WI38 (cell line): ENCODE data around the gene IFT81.
A peak's percentile ranks its signal among the peaks of the same experiment; 100 is the strongest.
"Not testable (repeated sequence)": the region's sequence is repeated elsewhere in the genome, so short reads cannot be mapped to it uniquely, and the experiment has no call there.

Experiments
- H3K4me3 ChIP-seq: 2 replicates; pipeline ENCODE4 v1.5.1; 2011; ENCODE audit warnings: low read depth, mild to moderate bottlenecking, control low read depth, low read length
- TF ChIP-seq, protein P1 (sequence below): IDR thresholded peaks from 2 replicates; pipeline ENCODE4 v1.5.1; 2012; ENCODE audit warnings: low read depth, mild to moderate bottlenecking, control low read depth, low read length

The IFT81 gene

DNA sequence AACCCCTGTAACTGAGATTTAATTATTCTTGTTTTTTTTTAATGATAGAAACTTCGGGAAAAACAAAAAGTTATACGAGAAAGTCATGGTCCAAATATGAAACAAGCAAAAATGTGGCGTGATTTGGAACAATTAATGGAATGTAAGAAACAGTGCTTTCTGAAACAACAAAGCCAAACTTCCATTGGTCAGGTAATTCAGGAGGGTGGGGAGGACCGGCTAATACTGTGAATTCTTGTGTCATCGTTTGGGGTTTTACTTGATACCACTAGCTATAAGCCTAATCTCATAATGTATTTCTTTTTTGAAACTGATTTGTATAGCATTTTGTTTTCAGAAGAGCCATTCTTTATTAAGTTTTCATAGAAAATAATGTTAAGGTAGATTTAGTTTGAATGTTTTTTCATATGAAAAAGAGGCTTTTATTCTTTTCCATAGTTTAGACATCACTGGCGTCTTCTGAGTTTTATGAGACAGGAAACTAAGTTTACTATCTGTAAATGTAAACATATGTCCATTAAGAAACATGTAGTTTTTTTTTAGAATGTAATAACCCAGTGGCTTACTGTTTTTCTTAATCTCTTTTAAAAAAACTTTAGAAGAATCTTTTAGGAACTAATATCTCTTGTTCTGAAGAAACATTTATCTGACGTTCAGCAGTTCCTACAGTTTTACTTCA lies 94.0 kb downstream of the IFT81 start:
- H3K4me3 ChIP-seq, result no peak overlapping the region
- TF ChIP-seq, protein P1, sequence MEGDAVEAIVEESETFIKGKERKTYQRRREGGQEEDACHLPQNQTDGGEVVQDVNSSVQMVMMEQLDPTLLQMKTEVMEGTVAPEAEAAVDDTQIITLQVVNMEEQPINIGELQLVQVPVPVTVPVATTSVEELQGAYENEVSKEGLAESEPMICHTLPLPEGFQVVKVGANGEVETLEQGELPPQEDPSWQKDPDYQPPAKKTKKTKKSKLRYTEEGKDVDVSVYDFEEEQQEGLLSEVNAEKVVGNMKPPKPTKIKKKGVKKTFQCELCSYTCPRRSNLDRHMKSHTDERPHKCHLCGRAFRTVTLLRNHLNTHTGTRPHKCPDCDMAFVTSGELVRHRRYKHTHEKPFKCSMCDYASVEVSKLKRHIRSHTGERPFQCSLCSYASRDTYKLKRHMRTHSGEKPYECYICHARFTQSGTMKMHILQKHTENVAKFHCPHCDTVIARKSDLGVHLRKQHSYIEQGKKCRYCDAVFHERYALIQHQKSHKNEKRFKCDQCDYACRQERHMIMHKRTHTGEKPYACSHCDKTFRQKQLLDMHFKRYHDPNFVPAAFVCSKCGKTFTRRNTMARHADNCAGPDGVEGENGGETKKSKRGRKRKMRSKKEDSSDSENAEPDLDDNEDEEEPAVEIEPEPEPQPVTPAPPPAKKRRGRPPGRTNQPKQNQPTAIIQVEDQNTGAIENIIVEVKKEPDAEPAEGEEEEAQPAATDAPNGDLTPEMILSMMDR, result no peak

DNA sequence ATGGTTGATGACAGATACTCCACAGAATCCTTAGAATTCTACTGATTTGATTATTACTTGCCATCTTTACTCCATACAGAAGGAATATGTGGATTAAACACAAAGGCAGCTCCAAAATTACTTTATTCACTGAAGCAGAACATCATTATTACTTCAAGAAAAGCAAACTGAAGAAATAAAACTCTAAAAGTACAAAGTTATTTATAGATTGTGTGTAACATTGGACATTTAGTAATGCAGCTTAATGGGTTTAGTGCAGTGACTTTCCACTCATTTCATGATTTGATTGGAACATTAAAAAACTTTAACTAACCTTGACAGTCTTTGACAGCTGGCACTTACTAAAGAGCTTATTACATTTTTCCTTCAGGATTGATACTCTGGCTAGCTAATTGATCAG lies 97.9 kb downstream of the IFT81 start:
- TF ChIP-seq, protein P1, result no peak

DNA sequence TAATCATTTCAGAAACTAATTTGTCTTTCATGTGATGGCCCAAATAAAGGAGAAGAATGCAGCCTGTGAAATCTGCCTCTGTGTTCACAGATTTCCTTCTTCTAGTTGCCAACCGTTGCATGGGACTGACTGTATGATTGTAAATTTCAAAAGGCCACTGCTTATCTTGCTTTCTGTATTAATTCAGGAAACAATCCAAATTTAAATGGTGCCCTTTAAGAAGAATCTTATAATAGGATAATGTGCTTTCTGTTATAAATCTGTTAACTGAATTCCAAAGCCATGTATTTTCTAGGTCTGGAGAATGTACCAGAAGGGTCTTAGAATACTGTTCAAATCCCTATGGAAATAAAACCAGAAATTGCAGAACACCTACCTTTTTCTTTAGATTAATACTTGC lies 98.3 kb downstream of the IFT81 start:
- TF ChIP-seq, protein P1, result no peak
- H3K4me3 ChIP-seq, result no peak overlapping the region

More for the DNA sequence above, 97.9 kb downstream of the IFT81 start:
- no peak overlapping the region for H3K4me3 ChIP-seq

DNA sequence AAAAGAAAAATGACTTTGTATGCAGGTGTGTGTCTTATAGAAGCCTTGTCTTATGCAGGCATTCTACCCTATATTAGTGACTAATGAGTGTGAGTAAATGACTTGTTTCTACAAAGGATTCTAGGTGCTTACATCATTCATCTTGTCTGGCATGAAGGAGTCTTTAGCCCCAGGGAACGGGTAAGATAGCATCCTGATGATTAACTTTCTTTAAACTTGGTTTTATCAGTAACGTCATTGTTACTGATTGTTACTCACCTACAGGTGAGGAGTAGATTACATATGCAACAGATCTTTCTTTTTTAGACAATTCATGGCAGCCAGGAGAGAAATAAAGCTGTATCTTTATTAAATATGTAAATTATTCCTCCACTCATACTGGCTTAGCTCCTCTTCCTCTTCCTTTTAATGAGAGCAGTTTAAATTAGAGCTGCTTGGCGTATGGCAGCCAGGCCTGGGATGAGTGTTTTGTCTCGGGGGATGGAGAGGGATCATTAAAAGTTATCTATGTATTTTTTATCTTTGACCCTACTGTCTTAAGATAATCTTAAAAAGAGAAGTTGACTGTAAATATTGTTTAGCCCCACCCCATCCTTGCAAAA lies 99.7 kb downstream of the IFT81 start:
- TF ChIP-seq, protein P1, result no peak
- no peak overlapping the region for H3K4me3 ChIP-seq

DNA sequence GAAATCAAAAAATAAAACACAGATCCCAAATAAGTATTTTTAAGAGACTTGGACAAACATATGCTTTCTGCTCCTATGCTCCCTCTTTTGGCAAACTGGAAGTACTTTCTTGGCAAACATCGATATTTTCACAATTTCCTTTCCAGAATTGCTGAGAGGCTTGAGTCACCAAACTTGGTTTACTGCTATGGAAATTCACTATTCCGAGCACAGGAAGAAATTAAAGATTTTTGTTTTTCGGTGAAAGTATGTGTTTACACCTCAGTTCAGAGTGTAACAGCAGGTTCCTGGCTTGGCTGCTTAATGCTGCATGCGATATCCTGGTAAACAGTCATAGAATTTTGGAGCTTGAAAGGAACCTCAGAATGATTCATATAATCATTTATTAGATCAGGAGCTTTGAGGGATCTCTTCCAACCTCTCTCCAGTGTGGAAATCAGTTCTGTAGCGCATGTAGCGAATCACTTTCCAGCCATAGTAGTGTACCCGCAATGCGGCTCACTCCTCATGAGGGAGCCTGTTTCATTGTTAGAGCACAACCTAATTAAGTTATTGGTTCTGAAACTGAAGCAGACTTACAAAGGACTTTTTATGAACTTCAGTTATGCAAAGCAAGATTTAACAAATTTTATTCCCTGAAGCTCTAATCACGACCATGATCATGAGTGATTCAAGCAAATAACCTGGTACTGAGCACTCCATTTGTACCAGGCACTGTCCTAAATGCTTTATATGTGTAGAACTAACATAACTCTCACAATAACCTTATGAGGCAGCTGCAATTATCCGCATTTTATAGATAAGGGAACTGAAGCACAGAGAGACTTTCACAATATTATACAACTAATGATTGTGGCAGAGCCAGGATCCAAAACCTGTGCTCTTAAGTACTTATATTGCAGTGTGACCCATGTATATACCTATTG lies 100.5 kb downstream of the IFT81 start:
- TF ChIP-seq, protein P1, result peak; percentile 40; the same call in 1 of the 2 replicates
- H3K4me3 ChIP-seq, result peak overlapping the region; percentile 32

DNA sequence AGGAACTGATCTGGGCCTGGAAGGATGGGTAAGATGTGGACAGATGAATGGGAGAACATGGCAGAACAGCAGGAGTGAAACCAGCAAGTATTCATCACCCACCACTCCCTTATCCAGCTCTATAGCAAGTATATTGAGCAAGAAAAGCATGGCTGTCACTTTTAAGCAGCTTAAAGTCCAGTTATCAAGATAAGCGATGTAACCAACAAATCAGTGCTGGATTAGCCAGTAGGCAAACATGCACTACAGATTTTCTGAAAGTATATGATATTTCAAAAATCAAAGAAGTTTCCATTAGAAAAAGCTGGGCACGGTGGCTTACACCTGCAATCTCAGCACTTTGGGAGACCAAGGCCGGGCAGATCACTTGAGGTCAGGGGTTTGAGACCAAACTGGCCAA lies 103.0 kb downstream of the IFT81 start:
- H3K4me3 ChIP-seq, result no peak overlapping the region
- TF ChIP-seq, protein P1, result no peak

DNA sequence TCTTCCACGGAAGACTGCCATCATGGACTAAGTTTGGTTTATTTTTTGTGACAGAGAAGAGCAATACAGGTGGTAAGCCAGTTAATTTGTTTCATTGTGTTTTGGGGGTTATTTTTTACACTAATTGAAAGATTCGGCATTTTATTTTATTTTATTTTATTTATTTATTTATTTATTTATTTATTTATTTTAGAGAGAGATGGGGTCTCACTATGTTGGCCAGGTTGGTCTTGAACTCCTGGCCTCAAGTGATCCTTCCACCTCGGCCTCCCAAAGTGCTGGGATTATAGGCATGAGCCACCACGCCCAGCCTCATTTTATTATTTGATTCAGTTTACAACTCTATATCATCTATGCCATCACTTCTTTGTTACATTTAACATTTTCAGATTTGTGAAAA lies 104.2 kb downstream of the IFT81 start:
- not testable (repeated sequence) for H3K4me3 ChIP-seq
